Measurements from ENCODE around the gene PAPPA.

The PAPPA gene

DNA sequence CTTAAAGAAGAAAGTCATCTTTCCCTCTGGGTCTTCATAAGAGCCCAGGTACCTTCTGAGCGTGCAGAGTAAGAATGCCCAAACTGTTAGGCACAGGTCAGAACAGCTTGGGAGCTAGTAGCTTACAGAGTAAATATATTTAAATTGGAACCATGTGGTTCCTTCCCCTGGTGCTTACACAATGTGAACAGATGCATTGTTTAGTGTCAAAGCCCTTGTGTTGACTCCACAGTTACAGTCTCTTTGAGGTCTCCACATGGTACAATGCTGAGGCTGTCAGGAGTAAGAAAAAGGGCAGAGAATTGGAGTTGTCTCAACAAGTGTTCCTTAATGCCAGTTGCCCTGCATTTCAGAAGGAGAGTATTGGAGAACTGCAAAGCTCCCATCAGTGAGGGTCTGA lies 188.5 kb downstream of the PAPPA start:
- Histone ChIP-seq H3K36me3 (replicated peaks; ENCODE audit: low read depth, low read length) (no peaks in the 10 kb centered on the region), H4K20me1 (ENCODE audit: insufficient read depth, low read length) (no peaks in the 10 kb centered on the region), H3K9me3 (ENCODE audit: insufficient read depth, low read length) (no peaks in the 10 kb centered on the region), H3K79me2 (ENCODE audit: low read length) (no peaks in the 10 kb centered on the region), H3K27me3 (ENCODE audit: low read depth, low read length) (no peaks in the 10 kb centered on the region), H3K4me2 (ENCODE audit: low read length) (no peak overlapping the region), H3K27ac (ENCODE audit: low read length) (no peak overlapping the region), H2AFZ (ENCODE audit: low read depth, low read length) (no peak overlapping the region), H3K4me3 (ENCODE audit: low read length) (no peak overlapping the region), H3K4me1 (ENCODE audit: low read length) (peaks cover 6% of the 10 kb centered on the region; the same call in 1 of the 2 replicates), H3K9ac (ENCODE audit: low read length) (no peak overlapping the region)
- TF ChIP-seq EZH2phosphoT487 (IDR thresholded peaks at IDR 0.05; ENCODE audit: low read depth), result no peak
- TF ChIP-seq, protein P1, sequence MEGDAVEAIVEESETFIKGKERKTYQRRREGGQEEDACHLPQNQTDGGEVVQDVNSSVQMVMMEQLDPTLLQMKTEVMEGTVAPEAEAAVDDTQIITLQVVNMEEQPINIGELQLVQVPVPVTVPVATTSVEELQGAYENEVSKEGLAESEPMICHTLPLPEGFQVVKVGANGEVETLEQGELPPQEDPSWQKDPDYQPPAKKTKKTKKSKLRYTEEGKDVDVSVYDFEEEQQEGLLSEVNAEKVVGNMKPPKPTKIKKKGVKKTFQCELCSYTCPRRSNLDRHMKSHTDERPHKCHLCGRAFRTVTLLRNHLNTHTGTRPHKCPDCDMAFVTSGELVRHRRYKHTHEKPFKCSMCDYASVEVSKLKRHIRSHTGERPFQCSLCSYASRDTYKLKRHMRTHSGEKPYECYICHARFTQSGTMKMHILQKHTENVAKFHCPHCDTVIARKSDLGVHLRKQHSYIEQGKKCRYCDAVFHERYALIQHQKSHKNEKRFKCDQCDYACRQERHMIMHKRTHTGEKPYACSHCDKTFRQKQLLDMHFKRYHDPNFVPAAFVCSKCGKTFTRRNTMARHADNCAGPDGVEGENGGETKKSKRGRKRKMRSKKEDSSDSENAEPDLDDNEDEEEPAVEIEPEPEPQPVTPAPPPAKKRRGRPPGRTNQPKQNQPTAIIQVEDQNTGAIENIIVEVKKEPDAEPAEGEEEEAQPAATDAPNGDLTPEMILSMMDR (IDR thresholded peaks at IDR 0.05; ENCODE audit: low read depth, low read length), result no peak

DNA sequence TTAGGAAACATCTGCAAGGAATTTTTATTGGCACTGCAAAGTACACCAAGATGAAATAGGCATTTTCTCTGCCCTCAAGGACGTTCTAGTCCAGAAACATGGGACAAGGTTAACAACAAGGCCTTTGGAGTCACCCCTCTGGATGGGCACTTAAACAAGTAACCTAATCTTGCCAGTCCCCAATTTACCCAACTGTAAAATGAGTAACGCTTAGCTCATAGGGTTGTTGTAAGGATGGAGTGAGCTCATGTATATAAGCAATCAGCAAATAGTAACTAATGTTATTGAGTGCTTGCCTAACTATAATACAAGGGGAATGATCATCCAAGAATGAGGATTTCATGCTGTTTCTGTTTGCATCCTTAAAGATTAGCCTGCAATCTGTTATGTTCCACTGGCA lies 189.3 kb downstream of the PAPPA start:
- Histone ChIP-seq H3K27ac (ENCODE audit: low read length) (no peak overlapping the region), H3K36me3 (replicated peaks; ENCODE audit: low read depth, low read length) (no peaks in the 10 kb centered on the region), H3K4me3 (ENCODE audit: low read length) (no peak overlapping the region), H3K9me3 (ENCODE audit: insufficient read depth, low read length) (no peaks in the 10 kb centered on the region), H3K4me2 (ENCODE audit: low read length) (no peak overlapping the region), H2AFZ (ENCODE audit: low read depth, low read length) (no peak overlapping the region), H3K9ac (ENCODE audit: low read length) (no peak overlapping the region), H3K27me3 (ENCODE audit: low read depth, low read length) (no peaks in the 10 kb centered on the region), H3K79me2 (ENCODE audit: low read length) (no peaks in the 10 kb centered on the region), H4K20me1 (ENCODE audit: insufficient read depth, low read length) (no peaks in the 10 kb centered on the region), H3K4me1 (ENCODE audit: low read length) (no peaks in the 10 kb centered on the region)
- TF ChIP-seq, protein P1 (IDR thresholded peaks at IDR 0.05; ENCODE audit: low read depth, low read length), result no peak
- no peak for TF ChIP-seq EZH2phosphoT487 (IDR thresholded peaks at IDR 0.05; ENCODE audit: low read depth)

DNA sequence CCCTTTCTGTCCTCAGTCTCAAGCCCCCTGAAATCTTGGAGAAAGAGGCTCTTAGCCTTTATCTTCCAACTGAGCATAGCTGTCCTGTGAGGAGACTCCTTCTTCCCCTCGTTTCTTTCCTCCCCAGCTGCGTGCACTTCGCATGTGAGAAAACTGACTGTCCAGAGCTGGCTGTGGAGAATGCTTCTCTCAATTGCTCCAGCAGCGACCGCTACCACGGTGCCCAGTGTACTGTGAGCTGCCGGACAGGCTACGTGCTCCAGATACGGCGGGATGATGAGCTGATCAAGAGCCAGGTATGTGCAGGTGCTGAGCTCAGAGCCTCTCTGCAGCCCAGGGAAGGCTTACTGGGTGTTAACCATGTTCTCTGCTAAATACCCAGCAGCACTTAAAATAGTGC lies 190.8 kb downstream of the PAPPA start:
- Histone ChIP-seq H3K4me2 (ENCODE audit: low read length) (no peak overlapping the region), H3K9ac (ENCODE audit: low read length) (no peak overlapping the region), H3K27me3 (ENCODE audit: low read depth, low read length) (no peaks in the 10 kb centered on the region), H3K27ac (ENCODE audit: low read length) (no peak overlapping the region), H4K20me1 (ENCODE audit: insufficient read depth, low read length) (no peaks in the 10 kb centered on the region), H3K4me3 (ENCODE audit: low read length) (no peak overlapping the region), H2AFZ (ENCODE audit: low read depth, low read length) (no peak overlapping the region), H3K79me2 (ENCODE audit: low read length) (no peaks in the 10 kb centered on the region), H3K9me3 (ENCODE audit: insufficient read depth, low read length) (no peaks in the 10 kb centered on the region), H3K4me1 (ENCODE audit: low read length) (no peaks in the 10 kb centered on the region), H3K36me3 (replicated peaks; ENCODE audit: low read depth, low read length) (no peaks in the 10 kb centered on the region)
- no peak for TF ChIP-seq EZH2phosphoT487 (IDR thresholded peaks at IDR 0.05; ENCODE audit: low read depth)
- TF ChIP-seq, protein P1 (IDR thresholded peaks at IDR 0.05; ENCODE audit: low read depth, low read length), result no peak

DNA sequence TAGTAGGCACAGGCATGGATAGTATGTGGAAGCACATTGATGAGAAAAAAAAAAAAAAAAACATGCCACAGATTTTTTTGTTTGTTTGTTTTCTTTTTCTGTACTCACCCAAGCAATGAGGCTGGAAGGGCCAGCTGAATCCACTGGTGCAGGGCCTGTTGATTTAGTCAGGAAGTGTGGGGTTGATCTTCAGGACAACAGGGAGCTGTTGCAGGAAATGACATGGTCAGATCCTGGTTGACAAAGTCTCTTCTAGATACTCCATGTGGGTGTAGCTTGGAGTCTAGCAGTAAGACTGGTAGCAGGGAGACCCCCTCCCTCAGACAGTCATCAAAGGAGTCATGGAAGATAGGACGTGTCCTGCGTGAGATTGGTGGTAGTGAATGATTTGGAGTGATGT lies 191.8 kb downstream of the PAPPA start:
- Histone ChIP-seq H3K36me3 (replicated peaks; ENCODE audit: low read depth, low read length) (no peaks in the 10 kb centered on the region), H3K79me2 (ENCODE audit: low read length) (no peaks in the 10 kb centered on the region), H3K9me3 (ENCODE audit: insufficient read depth, low read length) (no peaks in the 10 kb centered on the region), H2AFZ (ENCODE audit: low read depth, low read length) (no peak overlapping the region), H3K27ac (ENCODE audit: low read length) (no peak overlapping the region), H4K20me1 (ENCODE audit: insufficient read depth, low read length) (no peaks in the 10 kb centered on the region), H3K4me2 (ENCODE audit: low read length) (no peak overlapping the region), H3K27me3 (ENCODE audit: low read depth, low read length) (no peaks in the 10 kb centered on the region), H3K4me1 (ENCODE audit: low read length) (peaks cover 1% of the 10 kb centered on the region; the same call in 1 of the 2 replicates), H3K4me3 (ENCODE audit: low read length) (no peak overlapping the region), H3K9ac (ENCODE audit: low read length) (no peak overlapping the region)
- TF ChIP-seq, protein P1 (IDR thresholded peaks at IDR 0.05; ENCODE audit: low read depth, low read length), result no peak
- no peak for TF ChIP-seq EZH2phosphoT487 (IDR thresholded peaks at IDR 0.05; ENCODE audit: low read depth)
